Dendritic cell treated with granulocyte-macrophage colony-stimulating factor and Interleukin-4, amounts not matched to agents 40 ng/mL and 50 ng/mL, for 4 days (primary cell): ENCODE data around the gene KIAA1328.

ENCODE experiments used
- H3K27ac Mint-ChIP-seq: one replicate; pipeline ENCODE4 v1.8.0; 2022; ENCODE audit warnings: mild to moderate bottlenecking, mixed read lengths
- H3K27me3 Mint-ChIP-seq: one replicate; pipeline ENCODE4 v1.8.0; 2022; ENCODE audit warnings: mild to moderate bottlenecking, mixed read lengths
- H3K36me3 Mint-ChIP-seq: one replicate; pipeline ENCODE4 v1.8.0; 2022; ENCODE audit warnings: low read depth, mixed read lengths
- H3K4me1 Mint-ChIP-seq: one replicate; pipeline ENCODE4 v1.8.0; 2022; ENCODE audit warnings: low read depth, mixed read lengths
- H3K4me3 Mint-ChIP-seq: one replicate; pipeline ENCODE4 v1.8.0; 2022; ENCODE audit warnings: mild to moderate bottlenecking, moderate library complexity, mixed read lengths
- H3K9me3 Mint-ChIP-seq: one replicate; pipeline ENCODE4 v1.8.0; 2022; ENCODE audit warnings: mixed read lengths
- intact Hi-C: fragments of 100-400 bp; cut with micrococcal nuclease; formaldehyde crosslinking; loops from one replicate; pipeline ENCODE4 v1.15.0; 2022

The KIAA1328 gene

GRCh38 chr18:36828630-36829361, at the start of gene KIAA1328, which contains the start of gene TPGS2:
TSS of gene KIAA1328 (plus strand) at chr18:36829127. CDS start at chr18:36829139, 12 bp downstream.
TSS of gene TPGS2 (minus strand) at chr18:36829002. CDS start at chr18:36828767, 235 bp downstream.
- intact Hi-C loops: no loop called here
- Mint-ChIP-seq H3K27ac (peak within 1 kb of the TSS; percentile 86), H3K9me3 (no peaks in the 10 kb centered on the region), H3K27me3 (no peaks in the 10 kb centered on the region), H3K4me3 (peak within 1 kb of the TSS; percentile 90), H3K36me3 (peaks cover 8% of the 10 kb centered on the region), H3K4me1 (peaks cover 28% of the 10 kb centered on the region)

- Mint-ChIP-seq H3K4me3 (no peak overlapping the region), H3K27ac (no peak overlapping the region), H3K9me3 (no peaks in the 10 kb centered on the region)
Measured at GRCh38 chr18:36780748-36781147, 48.2 kb upstream of the KIAA1328 start.

GRCh38 chr18:36782710-36783109, 46.2 kb upstream of the KIAA1328 start:
- no peak overlapping the region for H3K27ac Mint-ChIP-seq

More at GRCh38 chr18:36780748-36781147, 48.2 kb upstream of the KIAA1328 start:
- intact Hi-C loops: no loop called here
- no peaks in the 10 kb centered on the region for H3K36me3 Mint-ChIP-seq
- H3K4me1 Mint-ChIP-seq: no peaks in the 10 kb centered on the region
- no peaks in the 10 kb centered on the region for H3K27me3 Mint-ChIP-seq

GRCh38 chr18:36783792-36784191, 45.1 kb upstream of the KIAA1328 start:
- Mint-ChIP-seq H3K27me3 (no peaks in the 10 kb centered on the region), H3K9me3 (no peaks in the 10 kb centered on the region), H3K36me3 (peaks cover 11% of the 10 kb centered on the region), H3K4me3 (no peak overlapping the region), H3K27ac (no peak overlapping the region), H3K4me1 (no peaks in the 10 kb centered on the region)
- intact Hi-C loops: no loop called here

More at GRCh38 chr18:36782710-36783109, 46.2 kb upstream of the KIAA1328 start:
- no peaks in the 10 kb centered on the region for H3K4me1 Mint-ChIP-seq
- H3K36me3 Mint-ChIP-seq: peaks cover 11% of the 10 kb centered on the region
- intact Hi-C loops: no loop called here
- H3K9me3 Mint-ChIP-seq: no peaks in the 10 kb centered on the region
- no peak overlapping the region for H3K4me3 Mint-ChIP-seq
- H3K27me3 Mint-ChIP-seq: no peaks in the 10 kb centered on the region

- H3K9me3 Mint-ChIP-seq: peaks cover 12% of the 10 kb centered on the region
- no peaks in the 10 kb centered on the region for H3K4me1 Mint-ChIP-seq
- H3K4me3 Mint-ChIP-seq: no peak overlapping the region
- no peak overlapping the region for H3K27ac Mint-ChIP-seq
- intact Hi-C loops: no loop called here
- H3K36me3 Mint-ChIP-seq: peaks cover 29% of the 10 kb centered on the region
- H3K27me3 Mint-ChIP-seq: no peaks in the 10 kb centered on the region
Measured at GRCh38 chr18:36786686-36787085, 42.2 kb upstream of the KIAA1328 start.

GRCh38 chr18:36792634-36793283, 36.2 kb upstream of the KIAA1328 start:
- Mint-ChIP-seq H3K27ac (no peak overlapping the region), H3K4me3 (no peak overlapping the region), H3K4me1 (no peaks in the 10 kb centered on the region), H3K9me3 (peaks cover 12% of the 10 kb centered on the region), H3K36me3 (peaks cover 71% of the 10 kb centered on the region), H3K27me3 (no peaks in the 10 kb centered on the region)
- intact Hi-C loops: no loop called here

- Mint-ChIP-seq H3K27me3 (no peaks in the 10 kb centered on the region), H3K27ac (no peak overlapping the region), H3K36me3 (peaks cover 72% of the 10 kb centered on the region), H3K9me3 (no peaks in the 10 kb centered on the region), H3K4me3 (no peak overlapping the region), H3K4me1 (no peaks in the 10 kb centered on the region)
- intact Hi-C loops: no loop called here
Measured at GRCh38 chr18:36798738-36799473, 30.0 kb upstream of the KIAA1328 start.

GRCh38 chr18:36805105-36805504, 23.8 kb upstream of the KIAA1328 start:
- Mint-ChIP-seq H3K27me3 (no peaks in the 10 kb centered on the region), H3K36me3 (peaks cover 71% of the 10 kb centered on the region), H3K4me1 (no peaks in the 10 kb centered on the region), H3K4me3 (no peak overlapping the region), H3K27ac (no peak overlapping the region), H3K9me3 (no peaks in the 10 kb centered on the region)
- intact Hi-C loops: loop anchor here (5.0 kb wide), 1 partner anchor 708 kb away; no protein-coding TSS in a partner anchor

- no peak overlapping the region for H3K4me3 Mint-ChIP-seq
- H3K36me3 Mint-ChIP-seq: peaks cover 67% of the 10 kb centered on the region
- H3K27ac Mint-ChIP-seq: no peak overlapping the region
- no peaks in the 10 kb centered on the region for H3K27me3 Mint-ChIP-seq
- H3K9me3 Mint-ChIP-seq: no peaks in the 10 kb centered on the region
- peaks cover 5% of the 10 kb centered on the region for H3K4me1 Mint-ChIP-seq
- intact Hi-C loops: loop anchor here (5.0 kb wide), 1 partner anchor 711 kb away; no protein-coding TSS in a partner anchor
Measured at GRCh38 chr18:36808681-36809080, 20.2 kb upstream of the KIAA1328 start.

- intact Hi-C loops: loop anchor here (5.0 kb wide), 2 partner anchors 122 to 712 kb away; no protein-coding TSS in a partner anchor
- no peaks in the 10 kb centered on the region for H3K9me3 Mint-ChIP-seq
- H3K4me3 Mint-ChIP-seq: no peak overlapping the region
- H3K36me3 Mint-ChIP-seq: peaks cover 61% of the 10 kb centered on the region
- H3K27ac Mint-ChIP-seq: no peak overlapping the region
- H3K4me1 Mint-ChIP-seq: peaks cover 5% of the 10 kb centered on the region
- no peaks in the 10 kb centered on the region for H3K27me3 Mint-ChIP-seq
Measured at GRCh38 chr18:36809590-36810381, 19.1 kb upstream of the KIAA1328 start.

- Mint-ChIP-seq H3K27ac (no peak overlapping the region), H3K27me3 (no peaks in the 10 kb centered on the region), H3K4me3 (no peak overlapping the region), H3K4me1 (peaks cover 5% of the 10 kb centered on the region), H3K36me3 (peaks cover 61% of the 10 kb centered on the region), H3K9me3 (no peaks in the 10 kb centered on the region)
- intact Hi-C loops: loop anchor here (5.0 kb wide), 1 partner anchor 124 kb away; no protein-coding TSS in a partner anchor
Measured at GRCh38 chr18:36811430-36811829, 17.5 kb upstream of the KIAA1328 start.

- intact Hi-C loops: loop anchor here (5.0 kb wide), 1 partner anchor 125 kb away; no protein-coding TSS in a partner anchor
- H3K4me3 Mint-ChIP-seq: no peak overlapping the region
- peaks cover 61% of the 10 kb centered on the region for H3K36me3 Mint-ChIP-seq
- H3K9me3 Mint-ChIP-seq: no peaks in the 10 kb centered on the region
- H3K4me1 Mint-ChIP-seq: peaks cover 5% of the 10 kb centered on the region
- no peaks in the 10 kb centered on the region for H3K27me3 Mint-ChIP-seq
- no peak overlapping the region for H3K27ac Mint-ChIP-seq
Measured at GRCh38 chr18:36811955-36812354, 17.0 kb upstream of the KIAA1328 start.

- H3K4me1 Mint-ChIP-seq: peaks cover 5% of the 10 kb centered on the region
- peaks cover 62% of the 10 kb centered on the region for H3K36me3 Mint-ChIP-seq
- no peaks in the 10 kb centered on the region for H3K27me3 Mint-ChIP-seq
- H3K4me3 Mint-ChIP-seq: no peak overlapping the region
- no peaks in the 10 kb centered on the region for H3K9me3 Mint-ChIP-seq
- no peak overlapping the region for H3K27ac Mint-ChIP-seq
- intact Hi-C loops: loop anchor here (5.0 kb wide), 1 partner anchor 125 kb away; no protein-coding TSS in a partner anchor
Measured at GRCh38 chr18:36812678-36813077, 16.2 kb upstream of the KIAA1328 start.
